GF-D8 (cell line): ENCODE results near the gene CST11.

Experiments used
- DNase-seq: peaks from one replicate; lab custom pipeline; 2025; lab: John Stamatoyannopoulos, UW

Gene CST11

GRCh38 chr20:23453549-23454543, 1.2 kb upstream of the CST11 start:
- DNase-seq: no peak

- DNase-seq: no peak
Measured at GRCh38 chr20:23451956-23452487, 654 bp downstream of the CST11 start.

GRCh38 chr20:23450877-23451276, 1.8 kb downstream of the CST11 start:
- DNase-seq: no peak

- no peak for DNase-seq
Measured at GRCh38 chr20:23449421-23449820, 3.3 kb downstream of the CST11 start.

GRCh38 chr20:23448167-23448566, 4.5 kb downstream of the CST11 start:
- no peak for DNase-seq

- no peak for DNase-seq
Measured at GRCh38 chr20:23446505-23446904, 6.2 kb downstream of the CST11 start.

- no peak for DNase-seq
Measured at GRCh38 chr20:23445596-23446217, 7.0 kb downstream of the CST11 start.

GRCh38 chr20:23444859-23445258, 7.8 kb downstream of the CST11 start:
- DNase-seq: no peak

- DNase-seq: no peak
Measured at GRCh38 chr20:23442436-23442835, 10.2 kb downstream of the CST11 start.

GRCh38 chr20:23441850-23442313, 10.8 kb downstream of the CST11 start:
- DNase-seq: no peak

- DNase-seq: no peak
Measured at GRCh38 chr20:23440004-23440403, 12.7 kb downstream of the CST11 start.

- DNase-seq: no peak
Measured at GRCh38 chr20:23438661-23439060, 14.0 kb downstream of the CST11 start.

- no peak for DNase-seq
Measured at GRCh38 chr20:23437126-23437899, 15.4 kb downstream of the CST11 start.

- DNase-seq: no peak
Measured at GRCh38 chr20:23436681-23437080, 16.0 kb downstream of the CST11 start.

- no peak for DNase-seq
Measured at GRCh38 chr20:23435626-23436539, 16.8 kb downstream of the CST11 start.

GRCh38 chr20:23434521-23435313, 18.0 kb downstream of the CST11 start:
- no peak for DNase-seq

GRCh38 chr20:23433628-23434027, 19.0 kb downstream of the CST11 start:
- no peak for DNase-seq

- no peak for DNase-seq
Measured at GRCh38 chr20:23425129-23425528, 27.5 kb downstream of the CST11 start.

- DNase-seq: peak; percentile 72
Measured at GRCh38 chr20:23420943-23421931, 31.4 kb downstream of the CST11 start, which contains the start of gene NAPB. TSS of gene NAPB (minus strand) at chr20:23421488. CDS start at chr20:23421402, 86 bp downstream.
